T-helper 1 cell (primary cell): ENCODE measurements around the gene MAZ.

ENCODE experiments used
- DNase-seq, 5 donors: peaks; one replicate each; pipeline ENCODE4 v3.0.0-alpha.2; 2012 to 2020

MAZ gene

DNA sequence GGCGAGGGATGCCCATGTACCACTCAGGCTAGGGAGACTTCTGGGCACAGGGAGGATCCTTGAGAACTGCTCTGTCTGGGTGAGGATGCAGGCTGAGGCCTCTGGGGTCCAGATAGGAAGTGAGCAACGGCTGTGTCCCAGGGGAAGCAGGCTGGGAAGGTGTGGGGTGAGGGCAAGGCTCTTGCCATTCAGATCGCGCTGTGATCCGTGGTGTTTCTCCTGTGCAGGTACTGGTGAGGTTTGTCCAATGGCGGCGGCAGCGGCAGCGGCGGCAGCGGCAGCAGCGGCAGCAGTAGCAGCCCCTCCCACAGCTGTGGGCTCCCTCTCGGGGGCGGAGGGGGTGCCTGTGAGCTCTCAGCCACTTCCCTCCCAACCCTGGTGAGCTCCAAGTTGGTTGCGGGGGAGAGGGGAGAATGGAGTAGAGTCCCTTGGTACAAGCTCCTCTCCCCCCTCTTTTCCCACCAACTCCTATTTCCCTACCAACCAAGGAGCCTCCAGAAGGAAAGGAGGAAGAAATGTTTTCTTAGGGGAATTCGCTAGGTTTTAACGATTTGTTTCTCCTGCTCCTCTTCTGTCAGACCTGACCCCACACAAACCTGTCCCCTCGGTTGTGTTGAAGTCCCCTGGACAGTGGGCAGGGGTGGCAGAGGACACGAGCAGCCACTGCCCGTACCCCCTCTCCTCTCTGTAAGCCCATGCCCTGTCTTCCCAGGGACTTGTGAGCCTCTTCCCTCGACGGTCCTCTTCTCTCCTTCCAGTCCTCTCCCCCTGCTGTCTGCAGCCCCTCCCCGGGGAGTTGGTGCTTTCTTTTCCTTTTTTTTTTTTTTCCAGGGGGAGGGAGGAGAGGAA lies 3.7 kb downstream of the MAZ start:
- DNase-seq = peak in 1 of 5 donors; percentile 44

DNA sequence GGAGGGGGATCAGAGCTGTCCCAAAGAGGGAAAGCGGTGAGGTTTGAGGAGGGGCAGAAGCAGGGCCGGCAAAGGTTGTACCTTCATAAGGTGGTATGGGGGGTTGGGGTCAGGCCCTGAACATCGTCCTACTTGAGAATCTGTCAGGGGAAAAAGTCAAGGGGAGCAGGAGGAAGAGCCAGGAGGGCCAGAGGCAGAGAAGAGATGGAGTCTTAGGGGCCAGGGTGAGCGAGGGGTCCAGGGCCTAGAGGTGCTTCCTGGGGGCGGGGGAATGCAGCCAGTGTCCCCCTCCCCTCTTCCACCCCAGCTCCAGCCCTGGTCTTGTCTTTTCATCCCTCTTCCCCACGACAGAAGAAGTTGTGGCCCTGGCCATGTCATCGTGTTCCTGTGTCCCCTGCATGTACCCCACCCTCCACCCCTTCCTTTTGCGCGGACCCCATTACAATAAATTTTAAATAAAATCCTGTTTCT lies 4.4 kb downstream of the MAZ start:
- DNase-seq = no peak

DNA sequence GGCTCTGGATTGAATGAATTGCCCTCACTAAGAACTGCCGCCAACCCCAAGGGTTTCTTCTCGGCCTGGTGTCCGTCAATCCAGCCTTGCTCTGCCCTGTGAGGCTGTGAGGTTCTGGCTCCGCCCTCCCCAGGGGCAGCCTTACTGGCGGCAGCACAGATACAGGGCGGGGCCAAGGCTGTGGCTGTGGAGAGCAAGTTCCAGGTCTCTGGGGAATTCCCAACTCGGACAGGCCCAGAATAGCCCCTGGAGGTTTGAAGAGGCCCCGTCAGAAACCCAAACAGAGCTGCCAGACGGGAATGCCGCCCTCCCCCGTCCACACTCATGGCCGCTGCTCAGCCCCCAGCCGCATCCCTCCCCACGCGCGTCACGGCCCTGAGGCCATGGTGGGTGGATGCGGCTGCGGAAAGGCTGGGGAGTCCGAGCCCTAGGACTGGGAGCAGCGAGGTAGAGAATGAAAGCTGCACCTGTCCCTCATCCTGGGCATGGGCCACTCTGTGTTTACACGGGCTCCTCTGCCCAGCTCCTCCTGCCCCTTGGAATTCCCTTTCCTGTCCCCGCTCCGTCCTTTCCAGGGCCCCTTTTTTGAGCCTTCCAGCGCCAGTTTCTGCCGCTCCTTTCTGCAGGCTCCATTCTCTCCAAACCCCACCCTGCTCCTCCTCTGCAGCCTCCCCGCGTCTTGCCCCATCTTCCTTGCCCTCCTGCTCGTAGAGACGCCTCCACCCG lies 5.0 kb downstream of the MAZ start:
- peak; percentile 50 to 77 (median 59) for DNase-seq

DNA sequence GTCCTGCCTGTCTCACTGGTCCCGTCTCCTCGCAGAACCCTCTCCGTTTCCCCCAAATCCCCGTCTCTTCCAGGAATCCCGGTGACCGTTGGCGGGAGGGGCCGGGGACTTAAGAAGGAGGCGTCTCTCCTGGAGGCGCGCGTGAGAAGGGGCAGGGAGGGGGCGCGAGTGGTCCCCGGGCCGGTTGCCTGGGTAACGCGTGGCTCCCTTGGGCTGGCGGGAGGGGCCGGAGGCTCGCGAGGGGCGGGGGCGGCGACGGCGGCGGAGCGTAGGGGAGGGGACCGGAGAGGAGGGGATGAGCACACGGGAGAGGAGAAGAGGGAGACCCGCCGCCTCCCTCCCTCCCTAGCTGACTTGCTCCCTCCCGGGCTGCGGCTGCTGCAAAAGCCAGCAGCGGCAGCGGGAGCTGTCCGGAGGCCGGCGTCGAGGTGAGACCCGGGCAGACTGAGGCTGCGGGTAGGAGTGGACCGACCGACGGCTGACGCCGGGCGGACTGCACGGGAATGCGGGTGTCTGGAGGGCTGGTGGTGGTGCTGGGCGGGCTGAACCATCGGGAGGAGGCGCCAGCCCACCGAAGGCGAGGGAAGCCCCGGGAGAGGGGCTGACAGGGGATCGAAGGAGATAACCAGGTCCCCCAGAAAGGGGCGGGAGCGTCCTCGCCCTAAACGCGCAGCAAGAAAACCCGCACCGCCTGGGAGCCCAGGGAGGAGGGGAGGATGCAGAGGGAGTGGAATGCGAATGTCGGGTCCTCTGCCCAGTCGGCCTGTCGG lies 5.8 kb downstream of the MAZ start, which contains the start of gene PRRT2:
PRRT2 (plus strand) TSS at position 298 of the 770 bp plus-strand sequence. CDS start 862 bp downstream, outside the sequence.
- DNase-seq = peak in 4 of 5 donors; percentile 30 to 58 (median 42)

DNA sequence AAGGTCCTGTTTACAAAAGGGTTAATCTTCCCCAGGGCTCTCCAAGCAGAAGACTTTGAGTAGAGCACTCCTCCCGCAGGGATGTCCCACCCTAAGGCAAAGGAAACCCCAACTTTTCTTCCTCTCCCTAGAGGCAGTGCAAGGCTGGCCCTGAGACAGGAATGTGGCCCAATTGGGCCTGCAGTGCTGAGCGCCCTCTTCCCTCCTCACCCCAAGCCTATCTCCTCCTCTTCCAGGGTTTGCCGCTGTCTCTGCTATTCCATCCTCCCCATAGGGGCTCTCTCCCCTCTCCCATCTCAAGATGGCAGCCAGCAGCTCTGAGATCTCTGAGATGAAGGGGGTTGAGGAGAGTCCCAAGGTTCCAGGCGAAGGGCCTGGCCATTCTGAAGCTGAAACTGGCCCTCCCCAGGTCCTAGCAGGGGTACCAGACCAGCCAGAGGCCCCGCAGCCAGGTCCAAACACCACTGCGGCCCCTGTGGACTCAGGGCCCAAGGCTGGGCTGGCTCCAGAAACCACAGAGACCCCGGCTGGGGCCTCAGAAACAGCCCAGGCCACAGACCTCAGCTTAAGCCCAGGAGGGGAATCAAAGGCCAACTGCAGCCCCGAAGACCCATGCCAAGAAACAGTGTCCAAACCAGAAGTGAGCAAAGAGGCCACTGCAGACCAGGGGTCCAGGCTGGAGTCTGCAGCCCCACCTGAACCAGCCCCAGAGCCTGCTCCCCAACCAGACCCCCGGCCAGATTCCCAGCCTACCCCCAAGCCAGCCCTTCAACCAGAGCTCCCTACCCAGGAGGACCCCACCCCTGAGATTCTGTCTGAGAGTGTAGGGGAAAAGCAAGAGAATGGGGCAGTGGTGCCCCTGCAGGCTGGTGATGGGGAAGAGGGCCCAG lies 6.7 kb downstream of the MAZ start:
- no peak for DNase-seq

DNA sequence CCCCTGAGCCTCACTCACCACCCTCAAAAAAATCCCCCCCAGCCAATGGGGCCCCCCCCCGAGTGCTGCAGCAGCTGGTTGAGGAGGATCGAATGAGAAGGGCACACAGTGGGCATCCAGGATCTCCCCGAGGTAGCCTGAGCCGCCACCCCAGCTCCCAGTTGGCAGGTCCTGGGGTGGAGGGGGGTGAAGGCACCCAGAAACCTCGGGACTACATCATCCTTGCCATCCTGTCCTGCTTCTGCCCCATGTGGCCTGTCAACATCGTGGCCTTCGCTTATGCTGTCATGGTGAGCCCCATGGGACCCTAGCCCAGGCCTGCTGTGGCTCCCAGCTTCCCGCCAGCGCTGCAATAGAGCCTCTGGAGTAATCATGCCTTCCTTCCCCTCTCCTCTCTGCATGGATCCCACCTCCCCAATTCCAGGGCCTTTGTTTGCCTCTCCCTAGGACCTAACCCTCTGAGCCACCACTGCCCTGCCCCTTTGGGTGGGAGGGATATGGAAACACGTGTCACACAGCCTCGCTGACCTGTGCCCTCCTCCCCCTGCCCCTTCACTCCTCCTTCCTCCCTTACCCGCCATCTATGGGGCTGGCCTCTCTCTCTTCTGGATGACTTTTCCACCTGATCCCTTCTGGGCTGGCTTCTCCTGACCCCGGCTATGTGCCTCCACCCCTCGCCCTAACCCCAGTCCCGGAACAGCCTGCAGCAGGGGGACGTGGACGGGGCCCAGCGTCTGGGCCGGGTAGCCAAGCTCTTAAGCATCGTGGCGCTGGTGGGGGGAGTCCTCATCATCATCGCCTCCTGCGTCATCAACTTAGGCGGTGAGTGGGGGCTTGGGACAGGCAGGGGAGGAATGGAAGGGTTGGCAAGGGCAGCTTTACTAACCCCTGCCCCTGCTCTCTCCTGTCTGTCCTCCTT lies 7.6 kb downstream of the MAZ start:
- DNase-seq = no peak

DNA sequence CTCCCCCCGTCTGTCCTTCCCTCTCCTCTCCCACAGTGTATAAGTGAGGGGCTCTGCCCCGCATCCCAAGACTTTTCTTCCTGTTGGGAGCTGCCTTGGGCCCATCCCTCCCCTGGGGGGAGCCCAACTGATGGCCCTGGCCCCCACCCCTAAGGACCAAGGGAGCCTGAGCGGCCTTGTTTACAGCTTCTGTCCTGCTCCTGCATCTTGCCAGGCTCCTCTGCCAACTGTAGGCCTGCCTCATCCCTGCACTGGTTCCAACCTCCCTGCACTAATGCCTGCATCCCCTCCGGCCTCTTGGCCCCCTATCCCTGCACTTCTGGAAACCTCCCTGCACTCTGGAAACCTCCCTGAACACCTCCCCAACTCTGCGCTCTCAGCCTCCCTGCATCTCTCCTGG lies 8.3 kb downstream of the MAZ start:
- no peak for DNase-seq

DNA sequence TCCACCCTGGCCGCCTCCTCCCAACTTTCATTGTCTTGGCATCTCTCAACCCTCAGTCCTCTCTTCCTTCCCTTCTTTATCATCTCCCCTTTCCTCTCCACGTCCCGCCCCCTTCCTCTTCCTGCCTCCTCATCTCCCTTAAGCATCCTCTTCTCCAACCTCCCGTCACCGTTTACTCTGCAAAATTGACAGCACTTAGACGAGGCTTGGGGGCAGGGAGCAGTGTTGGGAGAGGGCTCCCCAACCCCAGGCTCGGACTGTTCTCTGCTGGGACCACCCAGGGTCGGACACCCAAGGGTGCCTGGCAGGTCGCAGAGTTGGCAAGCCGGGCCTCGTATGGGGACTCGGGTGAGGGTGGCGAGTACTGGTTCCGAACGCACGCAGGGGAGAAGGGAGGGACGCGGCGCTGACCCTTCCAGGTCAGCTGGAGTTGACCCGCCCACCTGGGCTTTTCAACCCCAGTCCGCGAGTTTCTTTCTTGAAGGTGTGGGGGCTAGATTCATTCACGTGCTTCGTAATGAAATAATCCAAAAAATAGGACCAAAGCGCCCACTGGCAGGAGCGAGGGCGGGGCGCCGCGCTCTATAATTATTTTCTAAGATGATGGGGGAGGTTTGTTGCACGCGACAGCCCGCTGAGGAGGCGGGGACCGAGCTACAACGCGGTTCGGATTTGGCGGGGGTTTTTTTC lies 8.8 kb downstream of the MAZ start:
- DNase-seq = no peak

DNA sequence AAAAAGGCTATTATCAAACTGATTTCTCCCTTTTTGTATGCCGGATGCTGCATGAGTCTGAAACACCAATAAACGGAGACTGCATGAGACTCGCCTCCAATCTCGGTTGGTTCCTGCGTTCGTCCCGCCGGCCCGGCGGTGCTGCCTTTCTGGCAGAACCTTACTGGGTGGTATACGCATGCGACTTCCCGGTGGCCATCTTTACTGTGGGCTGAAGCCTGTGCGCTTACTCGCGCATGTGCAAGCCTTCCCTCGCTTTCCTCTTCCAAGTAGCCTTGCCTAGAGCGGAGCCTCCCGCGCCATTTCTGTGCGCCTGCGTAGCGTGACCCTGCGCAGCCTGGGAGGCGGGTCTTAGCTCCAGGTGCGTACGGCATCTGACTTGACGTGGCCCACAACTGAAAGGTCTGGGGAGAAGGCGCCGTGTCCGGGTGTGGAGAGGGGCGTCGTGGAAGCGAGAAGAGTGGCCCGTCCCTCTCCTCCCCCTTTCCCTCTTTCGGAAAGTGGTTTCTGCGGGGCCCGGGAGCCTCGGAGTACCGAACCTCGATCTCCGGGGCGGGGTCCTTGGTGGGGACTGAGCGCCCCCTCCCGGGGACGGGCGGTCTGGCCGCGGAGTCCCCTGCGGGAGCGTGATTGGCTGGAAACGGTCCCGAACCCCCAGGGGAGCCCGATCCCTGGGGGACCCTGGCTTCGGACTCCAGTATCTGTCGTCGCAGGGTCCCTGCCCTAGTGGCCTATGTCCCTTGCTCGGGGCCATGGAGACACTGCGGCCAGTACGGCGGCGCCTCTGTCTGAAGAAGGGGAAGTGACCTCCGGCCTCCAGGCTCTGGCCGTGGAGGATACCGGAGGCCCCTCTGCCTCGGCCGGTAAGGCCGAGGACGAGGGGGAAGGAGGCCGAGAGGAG lies 9.7 kb downstream of the MAZ start, which contains the start of gene PAGR1:
PAGR1 (plus strand) TSS at position 360 of the 901 bp plus-strand sequence; CDS start at position 734, 374 bp downstream.
- DNase-seq = peak; percentile 97 to 100 (median 98)

DNA sequence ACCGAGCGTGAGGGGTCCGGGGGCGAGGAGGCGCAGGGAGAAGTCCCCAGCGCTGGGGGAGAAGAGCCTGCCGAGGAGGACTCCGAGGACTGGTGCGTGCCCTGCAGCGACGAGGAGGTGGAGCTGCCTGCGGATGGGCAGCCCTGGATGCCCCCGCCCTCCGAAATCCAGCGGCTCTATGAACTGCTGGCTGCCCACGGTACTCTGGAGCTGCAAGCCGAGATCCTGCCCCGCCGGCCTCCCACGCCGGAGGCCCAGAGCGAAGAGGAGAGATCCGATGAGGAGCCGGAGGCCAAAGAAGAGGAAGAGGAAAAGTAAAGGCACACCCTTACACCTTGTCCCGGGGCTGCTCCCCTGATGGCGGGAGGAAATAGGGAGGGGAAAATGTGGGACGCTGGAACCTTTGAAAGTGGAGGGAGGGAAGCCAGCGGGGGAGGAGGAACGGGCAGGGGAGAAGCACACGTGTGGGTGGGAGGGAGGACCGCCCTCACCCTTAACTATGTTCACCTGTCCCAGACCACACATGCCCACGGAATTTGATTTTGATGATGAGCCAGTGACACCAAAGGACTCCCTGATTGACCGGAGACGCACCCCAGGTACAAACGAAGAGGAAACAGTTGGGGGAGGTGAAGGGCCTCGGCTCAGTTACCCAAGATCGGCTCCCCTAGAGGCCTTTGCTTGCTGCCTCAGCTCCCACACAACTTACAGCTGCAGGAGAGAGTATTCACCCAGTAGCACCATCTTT lies 10.5 kb downstream of the MAZ start:
- peak in 4 of 5 donors; percentile 29 to 79 (median 38) for DNase-seq

DNA sequence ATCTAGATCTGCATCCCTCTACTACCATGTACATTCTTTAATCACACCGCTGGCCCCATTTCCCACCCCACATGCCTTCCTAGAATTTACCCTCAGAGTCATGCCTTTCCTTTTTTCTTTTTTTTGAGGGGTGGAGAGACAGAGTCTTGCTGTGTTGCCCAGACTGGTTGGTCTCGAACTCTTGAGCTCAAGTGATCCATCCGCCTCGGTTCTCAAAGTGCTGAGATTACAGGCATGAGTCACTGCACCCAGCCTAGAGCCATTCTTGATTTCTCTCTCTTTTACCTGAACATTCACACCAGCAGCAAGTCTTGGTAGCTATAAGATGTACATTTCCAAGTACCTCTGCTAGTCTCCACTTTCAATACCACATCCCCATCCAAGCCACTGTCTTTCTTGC lies 11.8 kb downstream of the MAZ start:
- DNase-seq = no peak

DNA sequence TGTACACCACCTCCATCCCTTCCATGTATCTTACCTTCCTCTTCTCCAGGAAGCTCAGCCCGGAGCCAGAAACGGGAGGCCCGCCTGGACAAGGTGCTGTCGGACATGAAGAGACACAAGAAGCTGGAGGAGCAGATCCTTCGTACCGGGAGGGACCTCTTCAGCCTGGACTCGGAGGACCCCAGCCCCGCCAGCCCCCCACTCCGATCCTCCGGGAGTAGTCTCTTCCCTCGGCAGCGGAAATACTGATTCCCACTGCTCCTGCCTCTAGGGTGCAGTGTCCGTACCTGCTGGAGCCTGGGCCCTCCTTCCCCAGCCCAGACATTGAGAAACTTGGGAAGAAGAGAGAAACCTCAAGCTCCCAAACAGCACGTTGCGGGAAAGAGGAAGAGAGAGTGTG lies 13.2 kb downstream of the MAZ start:
- DNase-seq = no peak

DNA sequence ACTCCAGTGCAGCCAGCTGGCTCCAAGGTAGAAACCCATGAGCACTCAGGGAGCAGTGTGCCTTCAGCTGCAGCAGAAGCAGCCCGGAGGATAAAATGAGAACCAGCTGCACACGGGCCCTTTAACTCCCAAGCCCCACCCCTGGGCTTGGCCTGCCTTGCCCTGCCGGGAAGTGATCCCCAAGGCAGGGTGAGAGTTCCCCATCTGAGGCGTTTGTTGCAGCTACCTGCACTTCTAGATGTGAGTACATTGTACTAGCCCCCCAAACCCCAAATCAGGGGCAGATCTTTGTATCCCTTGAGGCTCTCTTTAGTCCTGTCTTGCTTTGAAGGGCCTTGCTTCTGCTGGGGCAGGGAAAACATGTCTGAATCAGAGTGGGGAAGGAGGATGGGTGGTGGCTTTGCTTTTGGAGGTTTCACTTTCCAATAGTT lies 14.0 kb downstream of the MAZ start, which contains the start of gene MVP:
MVP (plus strand) TSS at position 192 of the 431 bp plus-strand sequence. CDS start 10,088 bp downstream, outside the sequence.
- peak in 2 of 5 donors; percentile 25 to 62 for DNase-seq

DNA sequence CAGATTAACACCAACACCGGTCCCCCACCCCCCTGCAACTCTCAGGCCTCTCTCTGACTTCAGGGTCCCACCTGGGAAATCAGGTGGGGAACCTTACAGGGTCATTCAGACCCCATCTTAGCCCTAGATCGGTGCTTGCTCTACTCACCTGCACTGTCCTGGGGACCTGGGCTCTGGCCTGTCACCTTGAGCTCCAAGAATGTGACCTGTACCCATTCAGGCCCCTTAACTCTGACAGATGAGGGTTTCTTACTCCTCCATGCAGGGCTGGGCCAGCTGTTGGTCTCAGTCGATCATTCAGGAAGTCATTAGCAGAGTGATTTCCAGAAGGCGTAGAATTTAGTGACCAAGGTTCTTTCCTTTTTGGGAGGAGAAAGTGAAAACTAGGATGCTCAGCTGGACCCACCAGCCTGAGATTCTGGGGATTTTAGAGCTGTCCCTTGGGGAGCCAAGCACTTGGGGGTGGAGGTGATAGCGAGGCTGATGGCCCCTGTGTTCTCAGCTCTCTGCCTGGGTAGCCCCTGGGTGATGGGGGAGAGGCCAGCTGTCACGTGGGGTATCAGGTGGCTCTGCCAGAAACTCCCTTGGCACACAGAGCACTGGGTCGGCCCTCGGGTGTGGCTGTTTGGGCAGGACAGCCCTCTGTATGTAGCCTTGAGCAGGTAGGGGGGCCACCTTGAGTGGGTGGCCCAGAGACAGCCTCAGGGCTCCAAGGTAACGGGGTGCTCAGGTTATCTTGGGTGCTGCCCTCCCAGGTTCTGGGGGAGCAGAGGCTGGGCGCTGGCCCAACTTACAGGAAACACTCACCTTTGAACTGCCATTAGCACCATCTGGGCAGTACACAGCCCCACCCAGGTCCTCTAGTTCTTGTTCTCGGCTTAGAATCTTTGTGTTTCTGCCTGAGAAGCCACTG lies 14.7 kb downstream of the MAZ start:
- peak in 4 of 5 donors; percentile 31 to 52 (median 40) for DNase-seq

DNA sequence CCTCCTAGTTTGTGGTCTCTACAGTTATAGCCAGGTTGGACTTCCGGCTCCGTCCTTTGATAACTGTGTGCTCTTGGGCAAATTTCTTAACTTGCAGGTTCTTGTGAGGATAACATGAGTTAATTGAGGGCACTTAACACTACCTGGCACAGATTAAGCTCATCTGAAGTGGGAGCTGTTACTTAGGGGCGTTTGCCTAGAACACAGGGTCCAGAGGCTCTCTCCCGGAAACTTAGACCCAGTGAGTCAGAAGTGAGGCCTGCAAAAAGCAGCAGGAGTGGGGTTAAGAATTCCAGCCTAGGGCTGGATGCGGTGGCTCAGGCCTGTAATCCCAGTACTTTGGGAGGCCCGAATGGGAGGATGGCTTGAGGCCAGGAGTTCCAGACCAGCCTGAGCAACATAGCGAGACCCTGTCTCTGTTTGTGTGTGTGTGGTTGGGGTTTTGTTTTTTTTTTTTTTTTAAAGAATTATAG lies 15.3 kb downstream of the MAZ start:
- DNase-seq = no peak

DNA sequence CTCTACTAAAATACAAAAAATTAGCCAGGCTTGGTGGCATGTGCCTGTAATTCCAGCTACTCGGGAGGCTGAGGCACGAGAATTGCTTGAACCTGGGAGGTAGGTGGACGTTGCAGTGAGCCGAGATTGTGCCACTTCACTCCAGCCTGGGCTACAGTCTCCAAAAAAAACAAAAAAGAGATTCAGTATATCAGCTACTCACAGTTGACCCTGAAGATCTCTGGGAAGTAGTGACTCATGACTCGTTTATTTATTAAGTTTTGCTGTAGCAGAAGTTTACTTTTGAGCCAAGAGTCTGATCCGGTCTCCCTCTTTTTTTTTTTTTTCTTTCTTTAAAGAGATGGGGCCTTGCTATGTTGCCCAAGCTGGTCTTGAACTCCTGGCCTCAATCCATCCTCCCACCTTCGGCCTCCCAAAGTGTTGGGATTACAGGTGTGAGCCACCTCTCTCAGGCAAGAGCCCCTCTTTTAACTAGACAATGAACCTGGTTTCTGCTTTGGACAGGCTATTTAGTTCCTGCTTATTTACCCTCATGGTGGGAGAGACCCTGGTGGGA lies 18.3 kb downstream of the MAZ start:
- DNase-seq = no peak
